ENCODE data around the gene RREB1. TPM values are rescaled to one million over a fixed set of nuclear protein-coding genes. Genes with fewer than 3 reads are reported as not detected.

RREB1 gene
- 2.6 and 3.0 TPM in 2 replicates for polyA plus RNA-seq (2011; rRNA removed)
- polyA minus RNA-seq (2011; rRNA and poly(A)+ RNA removed) = 32.7 and 37.6 TPM in 2 replicates

GRCh38 chr6:7107578-7108195 lies at the start of gene RREB1:
TSS of gene RREB1 (plus strand) at chr6:7107961. CDS start at chr6:7181912, 73,951 bp downstream.
- TF ChIP-seq, protein P1, sequence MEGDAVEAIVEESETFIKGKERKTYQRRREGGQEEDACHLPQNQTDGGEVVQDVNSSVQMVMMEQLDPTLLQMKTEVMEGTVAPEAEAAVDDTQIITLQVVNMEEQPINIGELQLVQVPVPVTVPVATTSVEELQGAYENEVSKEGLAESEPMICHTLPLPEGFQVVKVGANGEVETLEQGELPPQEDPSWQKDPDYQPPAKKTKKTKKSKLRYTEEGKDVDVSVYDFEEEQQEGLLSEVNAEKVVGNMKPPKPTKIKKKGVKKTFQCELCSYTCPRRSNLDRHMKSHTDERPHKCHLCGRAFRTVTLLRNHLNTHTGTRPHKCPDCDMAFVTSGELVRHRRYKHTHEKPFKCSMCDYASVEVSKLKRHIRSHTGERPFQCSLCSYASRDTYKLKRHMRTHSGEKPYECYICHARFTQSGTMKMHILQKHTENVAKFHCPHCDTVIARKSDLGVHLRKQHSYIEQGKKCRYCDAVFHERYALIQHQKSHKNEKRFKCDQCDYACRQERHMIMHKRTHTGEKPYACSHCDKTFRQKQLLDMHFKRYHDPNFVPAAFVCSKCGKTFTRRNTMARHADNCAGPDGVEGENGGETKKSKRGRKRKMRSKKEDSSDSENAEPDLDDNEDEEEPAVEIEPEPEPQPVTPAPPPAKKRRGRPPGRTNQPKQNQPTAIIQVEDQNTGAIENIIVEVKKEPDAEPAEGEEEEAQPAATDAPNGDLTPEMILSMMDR (IDR thresholded peaks at IDR 0.05; ENCODE audit: low read depth, low read length) = no peak
- peak within 1 kb of the TSS; percentile 88 for H3K4me3 ChIP-seq (ENCODE audit: low read depth, low read length)
- H3K9me3 ChIP-seq (ENCODE audit: control insufficient read depth, insufficient read depth, low read length) = no peaks in the 10 kb centered on the region; the same call in 1 of the 2 replicates
- CTCF ChIA-PET = no interaction called here
- POLR2A ChIA-PET = interaction anchor here (0.6 to 2.1 kb wide), 5 partner anchors 18 to 58 kb away, joined by 3 to 8 read pairs (median 6); no protein-coding TSS in a partner anchor
- no peaks in the 10 kb centered on the region for H3K27me3 ChIP-seq (ENCODE audit: control insufficient read depth, insufficient read depth, low read length)
- H3K27ac ChIP-seq (ENCODE audit: low read depth, low read length) = peak within 1 kb of the TSS; percentile 87
- no peak for DNase-seq (ENCODE audit: low read depth, low spot score)

DNA sequence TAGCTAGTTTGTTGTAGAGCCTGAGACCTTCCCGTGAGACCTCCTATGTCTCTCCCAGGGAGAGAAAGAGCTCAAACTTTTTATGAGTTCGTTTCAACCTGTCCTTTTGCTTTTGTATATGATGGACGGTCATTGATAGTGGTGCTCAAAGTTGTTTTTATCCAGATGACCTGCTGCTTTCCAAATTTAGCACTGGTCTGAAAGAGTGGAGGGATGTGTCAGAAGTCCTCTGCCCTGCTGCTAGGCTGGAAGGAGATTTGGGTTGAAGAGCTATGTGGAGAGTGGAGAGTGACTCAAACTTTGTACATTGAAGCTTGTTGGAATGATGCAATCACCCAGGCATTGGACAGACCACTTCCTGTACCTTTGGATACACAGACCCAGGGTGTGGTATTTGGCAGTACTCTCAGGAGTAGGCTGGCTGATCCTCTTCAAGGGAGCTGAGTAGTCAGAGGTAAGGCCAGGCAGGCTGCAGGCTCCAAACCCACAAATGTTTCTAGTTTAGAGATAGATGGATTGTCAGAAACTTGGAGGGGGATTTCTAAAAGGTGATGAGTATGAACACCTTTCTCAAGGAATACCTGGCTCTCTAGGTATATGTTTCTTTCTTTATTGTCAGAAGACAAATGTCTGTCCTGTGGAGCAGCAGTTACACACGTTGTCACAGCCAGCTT lies 49.4 kb upstream of the RREB1 start:
- Histone ChIP-seq H3K4me3 (ENCODE audit: low read depth, low read length) (no peak overlapping the region), H3K9me3 (ENCODE audit: control insufficient read depth, insufficient read depth, low read length) (no peaks in the 10 kb centered on the region), H3K27ac (ENCODE audit: low read depth, low read length) (peak overlapping the region; percentile 42), H3K27me3 (ENCODE audit: control insufficient read depth, insufficient read depth, low read length) (no peaks in the 10 kb centered on the region)
- POLR2A ChIA-PET = interaction anchor here (0.9 kb wide), 1 partner anchor 132 kb away, joined by 3 read pairs; no protein-coding TSS in a partner anchor
- TF ChIP-seq, protein P1 (IDR thresholded peaks at IDR 0.05; ENCODE audit: low read depth, low read length) = no peak
- CTCF ChIA-PET = interaction anchor here (0.7 to 1.3 kb wide), 3 partner anchors 9 to 299 kb away, joined by 3 to 4 read pairs (median 3); no protein-coding TSS in a partner anchor
- peak; percentile 84 for DNase-seq (ENCODE audit: low read depth, low spot score)

DNA sequence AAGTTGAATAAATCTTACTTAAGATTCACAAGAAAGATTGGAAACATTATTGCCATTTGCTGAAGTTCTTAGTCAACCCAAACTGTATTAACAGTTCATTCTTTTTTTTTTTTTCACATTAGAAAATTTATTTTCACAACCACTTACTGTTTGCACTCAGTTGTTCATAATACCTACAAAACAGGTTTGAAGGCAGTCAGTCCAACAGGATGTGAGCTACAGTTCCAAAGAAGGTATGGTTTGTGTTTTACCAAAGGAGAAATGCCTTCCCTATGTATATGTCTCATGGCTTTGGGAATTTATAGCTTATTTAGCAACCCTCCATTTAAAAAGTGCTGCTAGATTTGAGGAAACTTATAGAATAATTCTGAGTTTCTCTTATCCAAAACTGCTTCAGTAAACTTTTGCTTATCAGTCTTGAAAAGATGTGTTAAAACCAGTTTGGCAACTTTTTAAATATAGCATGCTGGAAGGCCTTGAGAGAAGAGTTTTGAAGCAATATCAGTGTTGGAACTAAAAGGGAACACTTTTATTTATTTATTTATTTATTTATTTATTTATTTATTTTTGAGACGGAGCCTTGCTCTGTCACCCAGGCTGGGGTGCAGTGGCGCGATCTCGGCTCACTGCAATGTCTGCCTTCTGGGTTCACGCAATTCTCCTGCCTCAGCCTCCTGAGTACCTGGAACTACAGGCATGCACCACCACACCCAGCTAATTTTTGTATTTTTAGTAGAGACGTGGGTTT lies 46.8 kb upstream of the RREB1 start:
- Histone ChIP-seq H3K27ac (ENCODE audit: low read depth, low read length) (no peak overlapping the region), H3K4me3 (ENCODE audit: low read depth, low read length) (no peak overlapping the region), H3K27me3 (ENCODE audit: control insufficient read depth, insufficient read depth, low read length) (no peaks in the 10 kb centered on the region), H3K9me3 (ENCODE audit: control insufficient read depth, insufficient read depth, low read length) (no peaks in the 10 kb centered on the region; the same call in 1 of the 2 replicates)
- TF ChIP-seq, protein P1 (IDR thresholded peaks at IDR 0.05; ENCODE audit: low read depth, low read length) = no peak
- DNase-seq (ENCODE audit: low read depth, low spot score) = no peak
- POLR2A ChIA-PET = no interaction called here
- CTCF ChIA-PET = no interaction called here

DNA sequence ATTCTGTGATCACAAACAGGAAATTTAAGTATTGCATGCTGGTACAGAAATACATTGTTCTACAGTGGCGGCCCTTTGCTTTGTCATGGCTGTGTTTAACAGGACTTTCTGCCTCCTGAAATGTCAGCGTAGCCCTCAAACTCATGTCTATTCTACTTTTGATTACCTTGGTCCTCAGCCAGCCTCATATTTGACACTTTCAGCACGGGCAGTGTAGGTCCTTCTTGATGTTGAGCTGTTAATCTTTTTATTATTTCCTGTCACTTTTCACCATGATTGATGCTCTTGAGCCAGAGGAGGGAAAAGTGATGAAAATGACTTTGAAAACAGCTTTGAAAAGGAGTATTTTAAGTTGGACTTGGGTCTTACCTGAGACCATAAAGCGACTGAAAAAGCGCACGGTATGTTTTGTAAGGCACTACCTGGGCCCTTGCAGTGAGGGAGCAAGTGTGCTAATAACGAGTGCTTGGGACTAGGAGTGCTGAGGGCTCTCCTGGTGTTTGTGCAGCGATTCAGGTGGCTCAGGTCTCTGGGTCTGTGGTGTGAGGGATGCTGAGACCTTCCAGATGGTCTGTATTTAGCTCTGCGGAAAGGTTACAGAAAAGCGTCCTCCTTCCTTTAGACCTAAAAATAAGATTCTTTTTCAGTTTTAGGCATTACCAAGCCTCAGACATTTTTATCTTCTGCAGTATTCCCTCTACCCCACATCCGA lies 45.2 kb upstream of the RREB1 start:
- TF ChIP-seq, protein P1 (IDR thresholded peaks at IDR 0.05; ENCODE audit: low read depth, low read length) = no peak
- CTCF ChIA-PET = no interaction called here
- no peak for DNase-seq (ENCODE audit: low read depth, low spot score)
- POLR2A ChIA-PET = no interaction called here
- no peak overlapping the region for H3K4me3 ChIP-seq (ENCODE audit: low read depth, low read length)
- no peaks in the 10 kb centered on the region; the same call in 1 of the 2 replicates for H3K9me3 ChIP-seq (ENCODE audit: control insufficient read depth, insufficient read depth, low read length)
- H3K27me3 ChIP-seq (ENCODE audit: control insufficient read depth, insufficient read depth, low read length) = no peaks in the 10 kb centered on the region
- no peak overlapping the region for H3K27ac ChIP-seq (ENCODE audit: low read depth, low read length)
